CD1c-positive myeloid dendritic cell (primary cell): Measurements from ENCODE around the gene SPATA24.
"Not testable (repeated sequence)": the region's sequence is repeated elsewhere in the genome, so short reads cannot be mapped to it uniquely, and the experiment has no call there.

Experiments
- DNase-seq: peaks from one replicate; pipeline ENCODE4 v3.0.0-alpha.2; 2016; ENCODE audit errors: extremely low spot score

The SPATA24 gene

GRCh38 chr5:139383275-139383992 lies 20.5 kb downstream of the SPATA24 start, which contains the start of gene SLC23A1:
Gene SLC23A1 (minus strand): TSS chr5:139383297. CDS start chr5:139383253, 44 bp downstream.
- no peak for DNase-seq

- no peak for DNase-seq
Measured at GRCh38 chr5:139382807-139383206, 21.1 kb downstream of the SPATA24 start.

DNA sequence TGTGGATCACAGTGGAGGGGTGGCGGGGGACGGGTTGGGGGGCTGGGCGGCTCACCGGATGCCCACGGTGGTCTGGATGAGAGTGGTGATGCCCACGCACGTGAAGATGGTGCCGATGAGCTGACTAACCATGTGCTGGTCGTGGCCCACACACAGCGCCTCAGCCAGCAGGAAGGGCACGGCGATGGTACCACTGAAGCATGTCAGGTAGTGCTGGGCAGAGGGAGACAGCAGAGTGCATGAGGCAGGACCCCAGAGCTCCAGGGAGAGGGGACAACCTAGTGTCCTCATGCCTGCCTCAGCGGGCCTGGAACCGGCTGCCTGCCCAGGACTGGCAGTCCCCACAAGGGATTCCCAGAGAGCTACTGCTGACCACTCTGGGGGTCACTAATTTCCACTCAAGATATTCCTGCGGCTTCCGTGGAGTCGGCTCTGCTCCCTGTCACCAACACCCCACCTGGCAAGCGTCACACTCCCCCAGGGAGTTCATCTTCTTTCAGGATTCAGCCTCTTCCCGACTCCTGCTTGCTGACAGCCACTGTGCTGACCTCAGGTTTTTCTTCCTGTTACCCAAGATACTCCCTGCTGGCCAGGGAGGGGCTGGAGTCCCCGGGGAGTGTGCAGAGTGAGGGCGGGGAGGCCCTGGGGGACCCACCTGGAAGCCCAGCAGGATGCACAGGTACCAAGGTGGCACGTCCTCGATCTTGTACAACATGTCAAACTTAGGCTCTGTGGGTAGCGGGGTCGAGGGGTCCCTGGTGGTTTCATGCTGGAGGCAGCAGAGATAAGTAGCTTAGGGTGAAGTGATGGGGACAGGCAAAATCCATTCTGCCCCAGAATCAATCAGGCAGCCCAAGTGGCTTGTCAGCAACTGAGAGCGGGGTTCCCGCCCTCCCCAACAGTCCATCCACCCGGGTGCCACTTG lies 21.8 kb downstream of the SPATA24 start:
- no peak for DNase-seq

GRCh38 chr5:139379626-139380449 lies 24.1 kb downstream of the SPATA24 start:
- no peak for DNase-seq

DNA sequence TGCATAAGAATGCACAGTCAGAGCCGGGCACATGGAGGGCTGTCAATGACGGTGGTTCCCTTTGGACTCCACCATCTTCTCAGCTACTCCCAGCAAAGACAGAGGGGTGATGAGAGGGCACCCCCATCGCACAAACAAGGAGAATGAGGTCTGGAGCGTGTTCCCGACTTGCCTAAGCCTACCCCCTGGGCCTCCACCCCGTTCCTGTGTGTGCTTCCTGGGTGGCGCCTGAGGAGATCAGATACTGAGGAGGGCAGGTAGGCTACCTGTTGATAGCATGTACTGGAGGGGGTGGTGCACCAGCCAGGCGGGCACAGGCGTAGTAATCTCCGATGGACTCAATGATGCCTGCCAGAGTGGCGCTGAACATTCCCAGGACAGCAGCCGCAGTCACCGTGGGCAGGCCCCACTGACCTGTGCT lies 24.9 kb downstream of the SPATA24 start:
- DNase-seq = no peak

DNA sequence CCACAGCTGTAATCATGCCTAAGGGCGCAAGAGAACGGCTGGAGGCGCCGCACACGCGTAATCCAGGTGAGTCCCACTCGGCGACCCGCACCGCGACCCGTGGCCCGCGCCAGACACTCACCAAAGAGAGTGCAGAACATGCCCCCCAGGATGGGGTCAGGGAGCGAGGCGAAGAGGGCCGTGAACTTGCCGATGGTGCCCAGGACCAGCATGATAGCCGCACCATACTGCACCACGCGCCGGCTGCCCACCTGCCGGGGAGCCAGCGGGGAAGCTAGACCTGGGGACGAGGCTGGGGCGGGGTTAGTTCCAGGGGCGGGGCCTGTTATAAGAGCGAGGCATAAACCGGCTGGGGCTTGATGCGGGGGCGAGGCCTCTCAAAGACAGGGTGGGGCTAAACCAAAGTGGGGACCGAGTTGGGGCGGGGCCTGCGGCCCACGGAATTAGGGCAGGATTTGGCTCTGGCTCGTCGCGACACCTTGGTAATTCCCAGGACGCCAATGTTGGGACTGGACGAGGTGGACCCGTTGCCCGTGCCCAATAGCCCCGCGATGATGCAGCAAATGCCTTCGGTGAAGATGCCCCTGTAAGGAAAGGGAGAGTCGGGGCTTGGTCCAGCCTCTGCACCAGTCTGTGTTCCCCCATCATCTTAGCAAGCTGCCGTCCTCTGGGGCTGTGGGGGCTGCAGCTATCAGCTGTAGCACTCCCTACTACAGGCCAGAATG lies 25.6 kb downstream of the SPATA24 start:
- DNase-seq = no peak

GRCh38 chr5:139377226-139377625 lies 26.7 kb downstream of the SPATA24 start:
- no peak for DNase-seq

DNA sequence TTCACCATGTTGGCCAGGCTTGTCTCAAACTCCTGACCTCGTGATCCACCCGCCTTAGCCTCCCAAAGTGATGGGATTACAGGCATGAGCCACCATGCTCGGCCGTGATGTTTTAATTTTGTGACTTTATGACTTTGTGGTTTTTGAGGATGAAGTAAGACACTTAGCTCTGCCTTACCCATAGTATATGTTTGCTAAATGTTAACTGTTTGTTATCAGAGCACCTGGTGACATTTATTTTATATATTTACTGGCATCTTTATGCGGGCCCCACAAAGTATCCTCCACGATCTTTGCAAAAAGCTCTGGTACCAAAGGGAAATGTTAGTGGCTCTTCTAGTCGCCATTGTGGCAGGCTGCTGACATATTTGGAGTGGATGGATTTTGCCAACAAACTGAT lies 27.5 kb downstream of the SPATA24 start:
- DNase-seq = no peak

- no peak for DNase-seq
Measured at GRCh38 chr5:139374909-139375308, 29.0 kb downstream of the SPATA24 start.

GRCh38 chr5:139371482-139372435 lies 32.1 kb downstream of the SPATA24 start:
- no peak for DNase-seq

DNA sequence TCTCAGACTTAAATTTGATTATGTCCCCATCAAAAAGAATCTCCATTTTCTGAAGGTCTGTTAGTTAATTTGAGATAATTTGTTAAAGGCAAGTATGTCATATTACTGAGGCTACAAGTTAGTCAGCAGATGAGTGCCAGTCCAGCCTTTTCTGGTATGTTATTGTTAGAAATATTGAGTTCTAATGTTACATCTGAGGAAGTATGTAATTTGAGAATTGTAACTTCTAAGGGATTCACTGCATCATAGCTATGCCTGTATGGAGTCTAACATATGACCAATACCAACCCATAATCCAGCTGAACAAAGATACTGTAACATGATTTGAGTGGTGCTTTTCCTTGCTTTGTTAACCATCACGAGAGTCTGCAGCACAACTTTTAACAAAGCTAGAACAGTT lies 34.7 kb downstream of the SPATA24 start:
- no peak for DNase-seq

DNA sequence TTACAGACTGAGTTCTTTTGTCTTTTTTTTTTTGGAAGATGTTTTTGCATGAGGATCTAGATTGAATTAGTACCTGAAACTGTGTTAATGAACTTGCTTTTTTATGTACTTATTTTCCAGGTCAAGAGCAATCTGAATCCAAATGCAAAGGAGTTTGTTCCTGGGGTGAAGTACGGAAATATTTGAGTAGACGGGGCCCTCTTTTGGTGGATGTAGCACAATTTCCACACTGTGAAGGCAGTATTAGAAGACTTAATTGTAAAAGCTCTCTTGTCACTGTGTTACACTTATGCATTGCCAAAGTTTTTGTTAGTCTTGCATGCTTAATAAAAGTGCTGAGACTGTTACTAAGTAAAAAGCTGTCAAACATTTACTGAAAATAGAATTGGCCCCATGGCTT lies 35.3 kb downstream of the SPATA24 start:
- DNase-seq = no peak

- no peak for DNase-seq
Measured at GRCh38 chr5:139364466-139364865, 39.4 kb downstream of the SPATA24 start.

GRCh38 chr5:139363937-139364336 lies 40.0 kb downstream of the SPATA24 start:
- DNase-seq = no peak

GRCh38 chr5:139361835-139362429 lies 42.0 kb downstream of the SPATA24 start:
- no peak for DNase-seq

DNA sequence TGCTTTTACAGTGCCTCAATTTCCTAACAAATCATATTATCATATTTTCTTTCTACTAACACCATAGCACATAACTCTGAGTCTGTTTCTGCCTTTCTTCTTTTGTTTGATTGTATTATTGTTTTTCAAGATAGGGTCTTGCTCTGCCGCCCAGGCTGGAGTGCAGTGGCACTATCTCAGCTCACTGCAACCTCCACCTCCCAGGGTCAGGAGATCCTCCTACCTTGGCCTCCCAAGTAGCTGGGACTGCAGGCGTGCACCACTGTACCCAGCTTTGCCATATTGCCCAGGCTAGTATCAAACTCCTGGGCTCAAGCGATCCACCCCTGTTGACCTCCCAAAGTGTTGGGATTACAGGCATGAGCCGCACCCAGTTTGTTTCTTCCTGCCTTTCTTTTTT lies 43.5 kb downstream of the SPATA24 start:
- no peak for DNase-seq

DNA sequence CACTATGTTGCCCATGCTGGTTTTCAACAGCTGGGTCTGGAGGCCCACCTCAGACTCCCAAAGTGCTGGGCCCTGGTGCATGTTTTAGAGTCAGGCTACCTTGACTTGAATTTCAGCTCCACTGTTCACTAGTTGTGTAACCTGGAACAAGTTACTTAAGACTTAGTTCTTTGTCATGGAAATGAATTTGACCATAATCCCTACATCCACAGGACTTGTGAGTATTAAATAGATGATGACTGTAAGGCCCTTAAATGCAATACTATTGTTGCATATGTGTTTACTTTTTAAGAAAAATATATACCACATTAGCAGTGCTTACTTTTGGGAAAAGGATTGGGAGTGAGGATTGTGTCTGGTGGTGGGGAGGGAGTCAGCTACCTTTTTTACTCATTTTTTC lies 45.8 kb downstream of the SPATA24 start:
- no peak for DNase-seq

GRCh38 chr5:139355900-139356299 lies 48.0 kb downstream of the SPATA24 start:
- not testable (repeated sequence) for DNase-seq

DNA sequence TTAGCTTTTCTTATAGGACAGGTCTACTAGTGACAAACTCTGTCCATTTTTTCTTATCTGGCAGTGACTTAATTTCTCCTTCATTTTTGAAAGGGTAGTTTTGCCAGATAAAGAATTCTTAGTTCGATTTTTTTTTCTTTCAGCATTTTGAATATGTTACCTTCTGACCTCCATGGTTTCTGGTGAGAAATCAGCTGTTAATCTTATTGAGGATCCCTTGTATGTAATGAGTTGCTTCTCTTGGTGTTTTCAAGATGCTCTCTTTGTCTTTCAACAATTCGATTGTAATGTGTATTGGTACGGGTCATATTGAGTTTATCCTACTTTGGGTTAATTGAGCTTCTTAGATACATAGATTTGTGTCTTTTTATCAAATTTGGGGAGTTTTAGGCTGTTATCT lies 49.7 kb downstream of the SPATA24 start:
- DNase-seq = no peak

DNA sequence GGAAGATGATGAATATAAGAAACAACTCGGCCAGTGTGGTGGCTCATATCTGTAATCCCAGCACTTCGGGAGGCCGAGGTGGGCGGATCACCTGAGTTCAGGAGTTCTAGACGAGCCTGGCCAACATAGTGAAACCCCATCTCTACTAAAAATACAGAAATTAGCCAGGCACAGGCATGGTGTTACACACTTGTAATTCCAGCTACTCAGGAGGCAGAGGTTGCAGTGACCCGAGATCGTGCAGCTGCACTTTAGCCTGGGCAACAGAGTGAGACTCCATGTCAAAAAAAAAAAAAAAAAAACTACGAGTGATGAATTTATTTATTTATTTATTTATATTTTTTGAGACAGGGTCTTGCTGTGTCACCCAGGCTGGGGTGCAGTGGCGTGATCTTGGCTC lies 56.0 kb downstream of the SPATA24 start:
- DNase-seq = not testable (repeated sequence)
